ENCODE measurements around the gene ZNF592. TPM values are rescaled to one million over a fixed set of nuclear protein-coding genes. Genes with fewer than 3 reads are reported as not detected.

ZNF592 gene
- total RNA-seq, 2 experiments from 2014 or later = 36.5 to 36.6 TPM

DNA sequence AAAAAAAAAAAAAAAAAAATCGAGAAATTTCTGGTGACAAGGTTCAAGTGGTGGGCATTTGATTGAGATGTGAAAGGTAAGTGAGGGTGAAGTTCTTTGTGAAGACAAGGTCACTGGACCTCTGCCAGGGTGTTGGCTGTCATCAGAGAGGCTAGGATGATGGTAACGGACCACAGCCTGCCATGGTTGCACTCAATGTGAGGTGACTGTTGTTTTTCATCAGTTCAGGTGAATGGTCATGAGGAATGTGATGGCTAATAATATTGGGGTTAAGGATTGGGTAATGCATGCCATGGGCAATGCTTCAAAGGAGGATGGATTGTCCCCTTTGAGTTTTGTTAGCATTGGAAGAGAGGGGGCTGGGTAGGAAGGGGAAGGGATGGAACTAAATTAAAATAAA, 64.5 kb downstream of the ZNF592 start:
- Mint-ChIP-seq H3K9me3 (ENCODE audit: insufficient read depth) (no peaks in the 10 kb centered on the region), H3K4me3 (no peak overlapping the region), H3K4me1 (ENCODE audit: low read depth) (peaks cover 5% of the 10 kb centered on the region), H3K27me3 (ENCODE audit: low read depth) (peaks cover 9% of the 10 kb centered on the region), H3K36me3 (ENCODE audit: low read depth) (peaks cover 3% of the 10 kb centered on the region), H3K27ac (no peak overlapping the region)
- DNase-seq = no peak
- POLR2A ChIA-PET = interaction anchor here (0.7 kb wide), 1 partner anchor 101 kb away, joined by 3 read pairs; no protein-coding TSS in a partner anchor
- CTCF ChIA-PET = no interaction called here
- no peak for ATAC-seq

GRCh38 chr15:84813435-84813834, 65.0 kb downstream of the ZNF592 start:
- peaks cover 11% of the 10 kb centered on the region for H3K27me3 Mint-ChIP-seq (ENCODE audit: low read depth)
- no peak overlapping the region for H3K4me3 Mint-ChIP-seq
- H3K9me3 Mint-ChIP-seq (ENCODE audit: insufficient read depth) = no peaks in the 10 kb centered on the region
- ChIA-PET CTCF (no interaction called here), POLR2A (no interaction called here)
- H3K4me1 Mint-ChIP-seq (ENCODE audit: low read depth) = peaks cover 11% of the 10 kb centered on the region
- no peak for DNase-seq
- no peak for ATAC-seq
- no peak overlapping the region for H3K27ac Mint-ChIP-seq
- H3K36me3 Mint-ChIP-seq (ENCODE audit: low read depth) = peaks cover 3% of the 10 kb centered on the region

DNA sequence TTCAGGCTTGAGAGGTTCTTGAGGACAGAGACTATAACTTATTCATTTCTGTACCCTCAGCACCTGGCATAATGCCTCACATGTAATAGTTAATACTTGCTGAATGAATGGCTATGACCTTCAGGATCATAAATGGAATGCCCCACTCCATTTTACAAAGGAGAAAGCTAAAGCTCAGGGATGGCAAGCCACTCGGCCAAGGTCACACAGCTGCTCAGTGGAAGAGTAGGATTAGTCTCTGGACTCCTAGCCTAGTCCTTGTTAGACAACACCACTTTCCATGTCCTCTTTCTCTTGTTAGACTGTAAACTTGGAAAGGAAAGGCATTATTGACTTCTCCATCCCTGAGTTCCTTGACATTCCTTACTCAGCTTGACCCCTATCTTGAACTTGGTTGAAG, 65.5 kb downstream of the ZNF592 start:
- Mint-ChIP-seq H3K9me3 (ENCODE audit: insufficient read depth) (no peaks in the 10 kb centered on the region), H3K4me3 (no peak overlapping the region), H3K27ac (no peak overlapping the region), H3K27me3 (ENCODE audit: low read depth) (peaks cover 11% of the 10 kb centered on the region), H3K36me3 (ENCODE audit: low read depth) (peaks cover 3% of the 10 kb centered on the region), H3K4me1 (ENCODE audit: low read depth) (peaks cover 13% of the 10 kb centered on the region)
- ChIA-PET POLR2A (no interaction called here), CTCF (no interaction called here)
- DNase-seq (no peak), ATAC-seq (no peak)

- POLR2A ChIA-PET = no interaction called here
- Mint-ChIP-seq H3K4me1 (ENCODE audit: low read depth) (peaks cover 13% of the 10 kb centered on the region), H3K27me3 (ENCODE audit: low read depth) (peaks cover 11% of the 10 kb centered on the region), H3K27ac (no peak overlapping the region), H3K4me3 (no peak overlapping the region), H3K9me3 (ENCODE audit: insufficient read depth) (no peaks in the 10 kb centered on the region), H3K36me3 (ENCODE audit: low read depth) (peaks cover 3% of the 10 kb centered on the region)
- ATAC-seq = no peak
- no peak for DNase-seq
- CTCF ChIA-PET = no interaction called here
Measured at GRCh38 chr15:84814916-84815315, 66.5 kb downstream of the ZNF592 start.

- H3K36me3 Mint-ChIP-seq (ENCODE audit: low read depth) = no peaks in the 10 kb centered on the region
- ChIA-PET POLR2A (no interaction called here), CTCF (no interaction called here)
- H3K9me3 Mint-ChIP-seq (ENCODE audit: insufficient read depth) = no peaks in the 10 kb centered on the region
- peak within 1 kb of the TSS; percentile 10 for H3K27ac Mint-ChIP-seq
- H3K4me1 Mint-ChIP-seq (ENCODE audit: low read depth) = peaks cover 13% of the 10 kb centered on the region
- peaks cover 11% of the 10 kb centered on the region for H3K27me3 Mint-ChIP-seq (ENCODE audit: low read depth)
- DNase-seq (no peak), ATAC-seq (peak; percentile 21)
- H3K4me3 Mint-ChIP-seq = no peak within 1 kb of the TSS
Measured at GRCh38 chr15:84816694-84817465, 68.5 kb downstream of the ZNF592 start, which contains the start of gene ALPK3. TSS of gene ALPK3 (plus strand) at chr15:84817356. CDS start at chr15:84817453, 97 bp downstream.

GRCh38 chr15:84817466-84818081, 69.2 kb downstream of the ZNF592 start:
- CTCF ChIA-PET = no interaction called here
- Mint-ChIP-seq H3K4me3 (no peak overlapping the region), H3K36me3 (ENCODE audit: low read depth) (no peaks in the 10 kb centered on the region), H3K9me3 (ENCODE audit: insufficient read depth) (no peaks in the 10 kb centered on the region), H3K27ac (peak overlapping the region; percentile 10), H3K4me1 (ENCODE audit: low read depth) (peaks cover 13% of the 10 kb centered on the region), H3K27me3 (ENCODE audit: low read depth) (peaks cover 11% of the 10 kb centered on the region)
- DNase-seq (no peak), ATAC-seq (no peak)
- POLR2A ChIA-PET = no interaction called here

GRCh38 chr15:84818261-84819131, 70.1 kb downstream of the ZNF592 start:
- no peak overlapping the region for H3K4me3 Mint-ChIP-seq
- ATAC-seq (peak; percentile 42), DNase-seq (peak; percentile 39)
- no peaks in the 10 kb centered on the region for H3K9me3 Mint-ChIP-seq (ENCODE audit: insufficient read depth)
- ChIA-PET POLR2A (interaction anchor here (0.6 kb wide), 1 partner anchor 13 kb away, joined by 3 read pairs; no protein-coding TSS in a partner anchor), CTCF (interaction anchor here (1.2 kb wide), 1 partner anchor 231 kb away, joined by 3 read pairs; no protein-coding TSS in a partner anchor)
- H3K27ac Mint-ChIP-seq = peak overlapping the region; percentile 10
- H3K36me3 Mint-ChIP-seq (ENCODE audit: low read depth) = no peaks in the 10 kb centered on the region
- peaks cover 11% of the 10 kb centered on the region for H3K27me3 Mint-ChIP-seq (ENCODE audit: low read depth)
- peaks cover 13% of the 10 kb centered on the region for H3K4me1 Mint-ChIP-seq (ENCODE audit: low read depth)

DNA sequence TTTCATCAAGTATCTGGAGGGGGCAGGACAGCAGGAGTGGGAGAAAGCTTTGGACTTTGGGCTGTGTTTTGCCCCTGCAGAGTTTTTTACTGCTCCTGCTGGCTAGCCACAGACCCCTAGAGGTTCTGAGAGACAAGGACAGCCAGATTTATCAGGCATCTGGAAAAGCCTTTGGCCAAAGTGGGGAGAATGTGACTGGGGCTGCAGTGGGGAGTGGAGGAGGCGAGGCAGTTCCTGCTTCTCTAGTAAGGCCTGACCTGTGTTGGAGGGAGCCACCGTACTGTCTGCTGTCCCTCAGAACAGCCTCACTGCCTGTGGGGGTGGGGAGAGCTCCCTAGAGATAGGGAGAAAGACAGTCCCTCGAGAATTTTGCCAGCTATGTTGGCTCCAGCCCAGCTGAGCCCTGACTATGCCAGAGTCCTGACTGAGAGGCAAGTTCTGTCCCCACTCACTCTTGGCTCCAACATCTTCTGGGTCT, 70.9 kb downstream of the ZNF592 start:
- Mint-ChIP-seq H3K4me1 (ENCODE audit: low read depth) (peaks cover 13% of the 10 kb centered on the region), H3K4me3 (no peak overlapping the region), H3K36me3 (ENCODE audit: low read depth) (no peaks in the 10 kb centered on the region), H3K9me3 (ENCODE audit: insufficient read depth) (no peaks in the 10 kb centered on the region), H3K27me3 (ENCODE audit: low read depth) (peaks cover 11% of the 10 kb centered on the region), H3K27ac (no peak overlapping the region)
- ATAC-seq (no peak), DNase-seq (no peak)
- ChIA-PET CTCF (interaction anchor here (1.1 to 1.2 kb wide), 3 partner anchors 109 to 232 kb away, joined by 3 to 4 read pairs (median 4); no protein-coding TSS in a partner anchor), POLR2A (no interaction called here)

DNA sequence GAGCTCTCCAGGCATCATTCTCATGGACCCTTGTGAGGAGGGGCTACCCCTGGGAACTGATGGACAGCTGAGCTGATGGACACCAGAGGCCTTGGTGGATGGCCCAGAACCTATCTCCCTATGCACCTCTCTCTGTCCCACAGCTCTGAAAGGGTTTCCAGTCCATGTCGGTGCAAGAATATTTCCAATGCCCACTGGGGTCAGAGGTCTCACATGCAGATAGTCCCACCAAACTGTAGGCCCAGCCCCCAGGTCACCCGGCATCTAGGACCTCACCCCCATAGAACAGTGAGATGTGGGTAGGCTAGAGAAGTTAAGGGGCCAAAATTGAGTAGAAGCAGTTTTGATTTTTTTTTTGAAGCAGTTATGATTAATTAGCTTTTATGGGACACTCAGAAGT, 71.4 kb downstream of the ZNF592 start:
- DNase-seq = no peak
- Mint-ChIP-seq H3K27me3 (ENCODE audit: low read depth) (peaks cover 11% of the 10 kb centered on the region), H3K9me3 (ENCODE audit: insufficient read depth) (no peaks in the 10 kb centered on the region), H3K27ac (no peak overlapping the region), H3K36me3 (ENCODE audit: low read depth) (no peaks in the 10 kb centered on the region), H3K4me3 (no peak overlapping the region), H3K4me1 (ENCODE audit: low read depth) (peaks cover 13% of the 10 kb centered on the region)
- no peak for ATAC-seq
- ChIA-PET POLR2A (interaction anchor here (0.7 kb wide), 1 partner anchor 87 kb away, joined by 3 read pairs; no protein-coding TSS in a partner anchor), CTCF (interaction anchor here (1.1 kb wide), 2 partner anchors 109 to 221 kb away, joined by 4 read pairs; no protein-coding TSS in a partner anchor)

- Mint-ChIP-seq H3K36me3 (ENCODE audit: low read depth) (no peaks in the 10 kb centered on the region), H3K4me3 (no peak overlapping the region), H3K27ac (no peak overlapping the region), H3K4me1 (ENCODE audit: low read depth) (peaks cover 11% of the 10 kb centered on the region), H3K9me3 (ENCODE audit: insufficient read depth) (no peaks in the 10 kb centered on the region), H3K27me3 (ENCODE audit: low read depth) (peaks cover 4% of the 10 kb centered on the region)
- ATAC-seq = no peak
- DNase-seq = no peak
- ChIA-PET CTCF (interaction anchor here (0.9 to 1.4 kb wide), 2 partner anchors 223 to 234 kb away, joined by 4 read pairs; no protein-coding TSS in a partner anchor), POLR2A (interaction anchor here (0.5 kb wide), 1 partner anchor 175 kb away, joined by 3 read pairs; no protein-coding TSS in a partner anchor)
Measured at GRCh38 chr15:84821501-84822021, 73.2 kb downstream of the ZNF592 start.

- H3K4me3 Mint-ChIP-seq = no peak overlapping the region
- no peaks in the 10 kb centered on the region for H3K36me3 Mint-ChIP-seq (ENCODE audit: low read depth)
- ChIA-PET POLR2A (no interaction called here), CTCF (no interaction called here)
- DNase-seq = no peak
- no peaks in the 10 kb centered on the region for H3K9me3 Mint-ChIP-seq (ENCODE audit: insufficient read depth)
- H3K27me3 Mint-ChIP-seq (ENCODE audit: low read depth) = peaks cover 2% of the 10 kb centered on the region
- ATAC-seq = no peak
- H3K4me1 Mint-ChIP-seq (ENCODE audit: low read depth) = peaks cover 9% of the 10 kb centered on the region
- no peak overlapping the region for H3K27ac Mint-ChIP-seq
Measured at GRCh38 chr15:84822653-84823281, 74.4 kb downstream of the ZNF592 start.

Data from activated CD8-positive, alpha-beta T cell treated with anti-CD3 and anti-CD28 coated beads, Interleukin-2, amount 10 ng/mL, durations not matched to agents 7 days and 5 days (primary cell).